Body of pancreas (tissue), 4 donors: ENCODE data around the gene CDC42BPA. TPM values are rescaled to one million over a fixed set of nuclear protein-coding genes. Genes with fewer than 3 reads are reported as not detected.
A peak's percentile ranks its signal among the peaks of the same experiment; 100 is the strongest.

ENCODE experiments used
- ATAC-seq: fragments of 150-250 bp; one replicate; pipeline ENCODE4 v1.9.1; 2016
- DNase-seq, 4 donors: peaks; one replicate each; pipeline ENCODE4 v3.0.0-alpha.2; 2019
- H3K27ac ChIP-seq, 4 donors: fragments of 200-600 bp; sonication (generic); 1 replicate in 3 of 4; 2 replicates in 1 of 4; pipeline versions ENCODE4 v1.5.1 to v1.6.1; 2016 to 2019; ENCODE audit warnings: mild to moderate bottlenecking in 1 of 4, mixed read lengths in 1 of 4, moderate library complexity in 1 of 4
- H3K27me3 ChIP-seq, 2 donors: fragments of 200-600 bp; sonication (generic); one replicate each; pipeline ENCODE4 v1.6.0; 2016; ENCODE audit warnings: mild to moderate bottlenecking in 1 of 2
- H3K36me3 ChIP-seq, 2 donors: fragments of 200-600 bp; sonication (generic); replicated peaks in 1 of 2; 2 replicates each; pipeline ENCODE4 v1.5.1; 2016; ENCODE audit warnings: low read depth in 2 of 2; ENCODE audit not compliant: insufficient read depth in 1 of 2
- H3K4me1 ChIP-seq: fragments of 200-600 bp; sonication (generic); one replicate; pipeline ENCODE4 v1.6.0; 2016
- H3K4me3 ChIP-seq, 2 donors: fragments of 200-600 bp; sonication (generic); 1 replicate in 1 of 2; 2 replicates in 1 of 2; pipeline ENCODE4 v1.5.1; 2016 to 2019
- H3K9me3 ChIP-seq, 3 donors: fragments of 200-600 bp; sonication (generic); 1 replicate in 2 of 3; 2 replicates in 1 of 3; pipeline ENCODE4 v1.5.1; 2016
- POLR2A ChIP-seq, 3 donors: fragments of 450-650 bp; IDR thresholded peaks; one replicate each; pipeline ENCODE4 v1.6.1; 2016; ENCODE audit warnings: antibody characterized with exemption in 3 of 3, mild to moderate bottlenecking in 2 of 3
- WGBS, 2 donors: methylation state at CpG; one replicate each; pipeline ENCODE4 v1.1.5; 2017; 5-methylcytosine and 5-hydroxymethylcytosine counted together
- intact Hi-C: fragments of 100-400 bp; cut with DNase I; formaldehyde crosslinking; loops from one replicate; pipeline ENCODE4 v1.15.1; 2023
- total RNA-seq, 2 donors: library from RNA; depleted of rRNA; stranded (reverse); fragments of >200 nt; gene quantifications; one replicate each; pipeline ENCODE4 v1.1.0, GENCODE V29; 2016
- TF ChIP-seq, protein P1 (sequence below), 7 experiments: fragments of 450-650 bp in 4 of 7; fragments of 200-600 bp in 3 of 7; sonication (generic) in 3 of 7; IDR thresholded peaks; one replicate each; pipeline ENCODE4 v1.5.1; 2016 to 2019; ENCODE audit warnings: antibody characterized with exemption in 7 of 7

Gene CDC42BPA
- total RNA-seq, 2 donors from 2014 or later, result 35.9 to 37.6 TPM

DNA sequence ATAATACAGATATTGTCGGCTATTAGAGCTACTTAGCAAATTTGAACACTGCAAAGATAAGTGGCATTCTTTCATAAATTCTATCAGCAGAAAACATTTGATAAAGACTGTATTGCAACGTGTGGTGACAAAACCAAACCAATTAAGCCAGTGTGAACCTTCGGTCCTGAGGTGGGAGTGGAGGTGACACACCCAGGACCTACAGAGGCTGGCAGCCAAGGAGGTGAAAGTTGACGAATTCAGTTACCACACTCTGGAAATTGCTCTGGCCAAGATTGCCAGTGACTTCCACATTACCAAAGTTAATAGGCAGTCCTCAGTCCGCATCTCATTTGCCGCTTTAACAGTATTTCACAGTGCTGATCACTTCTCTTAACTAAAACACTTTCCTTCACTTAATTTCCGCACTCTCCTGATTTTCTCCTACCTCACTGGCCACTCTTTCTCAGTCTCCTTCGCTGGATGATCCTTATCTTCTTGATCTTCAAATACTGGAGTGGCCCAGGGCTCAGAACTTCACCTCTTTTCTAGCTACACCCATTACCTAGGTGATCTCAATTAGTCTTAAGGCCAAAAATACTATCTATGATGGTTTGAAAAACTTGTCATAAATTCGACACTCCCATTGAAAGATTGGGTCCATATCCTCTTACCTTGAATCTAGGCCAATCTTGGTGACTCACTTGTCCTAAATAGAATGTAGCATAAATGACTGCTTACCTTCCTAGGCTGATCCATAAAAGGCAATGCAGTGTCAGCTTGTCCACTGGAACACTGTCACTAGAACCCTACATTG is 5.1 kb upstream of the CDC42BPA start:
- no peak overlapping the region for H3K27ac ChIP-seq
- no peaks in the 10 kb centered on the region for H3K27me3 ChIP-seq
- WGBS, 2 donors, result 58 to 60% methylated on average over 9 of the region's 9 CpGs
- DNase-seq (peak; percentile 23 to 70 (median 42)), ATAC-seq (no peak)
- H3K36me3 ChIP-seq, result no peaks in the 10 kb centered on the region
- intact Hi-C loops, result no loop called here
- no peak overlapping the region for H3K4me3 ChIP-seq
- TF ChIP-seq, protein P1, sequence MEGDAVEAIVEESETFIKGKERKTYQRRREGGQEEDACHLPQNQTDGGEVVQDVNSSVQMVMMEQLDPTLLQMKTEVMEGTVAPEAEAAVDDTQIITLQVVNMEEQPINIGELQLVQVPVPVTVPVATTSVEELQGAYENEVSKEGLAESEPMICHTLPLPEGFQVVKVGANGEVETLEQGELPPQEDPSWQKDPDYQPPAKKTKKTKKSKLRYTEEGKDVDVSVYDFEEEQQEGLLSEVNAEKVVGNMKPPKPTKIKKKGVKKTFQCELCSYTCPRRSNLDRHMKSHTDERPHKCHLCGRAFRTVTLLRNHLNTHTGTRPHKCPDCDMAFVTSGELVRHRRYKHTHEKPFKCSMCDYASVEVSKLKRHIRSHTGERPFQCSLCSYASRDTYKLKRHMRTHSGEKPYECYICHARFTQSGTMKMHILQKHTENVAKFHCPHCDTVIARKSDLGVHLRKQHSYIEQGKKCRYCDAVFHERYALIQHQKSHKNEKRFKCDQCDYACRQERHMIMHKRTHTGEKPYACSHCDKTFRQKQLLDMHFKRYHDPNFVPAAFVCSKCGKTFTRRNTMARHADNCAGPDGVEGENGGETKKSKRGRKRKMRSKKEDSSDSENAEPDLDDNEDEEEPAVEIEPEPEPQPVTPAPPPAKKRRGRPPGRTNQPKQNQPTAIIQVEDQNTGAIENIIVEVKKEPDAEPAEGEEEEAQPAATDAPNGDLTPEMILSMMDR (IDR thresholded peaks at IDR 0.05), result no peak
- no peak for TF ChIP-seq POLR2A (IDR thresholded peaks at IDR 0.05)
- H3K4me1 ChIP-seq, result peaks cover 47% of the 10 kb centered on the region
- H3K9me3 ChIP-seq, result no peaks in the 10 kb centered on the region

DNA sequence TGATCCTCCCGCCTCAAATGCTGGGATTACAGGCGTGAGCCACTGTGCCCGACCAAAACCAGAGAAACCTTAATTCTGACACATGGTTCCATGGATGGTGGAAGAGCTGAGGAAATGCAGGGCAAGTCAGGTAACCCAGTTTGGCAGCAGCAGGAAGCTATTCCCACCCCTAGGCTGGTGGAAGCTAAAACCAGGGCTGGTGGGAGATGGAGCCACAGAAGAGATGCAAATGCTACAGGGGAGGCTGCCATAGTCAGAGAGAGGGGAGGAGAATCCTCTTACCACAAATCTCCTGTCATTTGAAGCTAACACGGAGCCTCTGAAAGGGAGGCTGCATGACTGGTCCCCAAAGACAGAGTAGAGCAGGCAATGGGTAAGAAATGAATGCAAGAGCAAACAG is 4.1 kb upstream of the CDC42BPA start:
- Histone ChIP-seq H3K9me3 (no peaks in the 10 kb centered on the region), H3K27ac (no peak overlapping the region), H3K4me1 (peaks cover 47% of the 10 kb centered on the region), H3K4me3 (no peak overlapping the region), H3K27me3 (no peaks in the 10 kb centered on the region), H3K36me3 (no peaks in the 10 kb centered on the region)
- no peak for ATAC-seq
- intact Hi-C loops, result no loop called here
- 75 to 82% methylated on average over 4 of the region's 4 CpGs for WGBS, 2 donors
- TF ChIP-seq POLR2A (IDR thresholded peaks at IDR 0.05), result no peak
- TF ChIP-seq, protein P1 (IDR thresholded peaks at IDR 0.05), result no peak
- DNase-seq, result no peak

DNA sequence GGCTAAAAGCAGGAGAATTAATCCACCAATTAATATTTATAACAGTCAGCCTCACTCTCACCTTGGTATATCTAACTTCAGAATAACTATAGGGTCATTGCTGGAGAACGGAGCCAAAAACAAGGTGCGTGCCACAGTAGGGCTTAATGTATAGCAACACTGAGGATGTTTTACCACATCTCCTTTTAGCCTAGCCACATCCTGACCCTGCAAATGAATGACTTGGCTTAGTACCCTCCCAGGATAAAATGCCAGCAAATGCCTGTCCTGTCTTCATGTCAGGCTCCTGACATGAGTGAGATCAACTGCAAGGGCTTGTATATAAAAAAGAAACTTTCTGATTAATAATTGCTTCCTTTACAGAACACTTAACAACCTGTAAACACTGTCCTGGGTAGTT is 2.7 kb upstream of the CDC42BPA start:
- H3K27me3 ChIP-seq, result no peaks in the 10 kb centered on the region
- 90 to 94% methylated on average over 2 of the region's 2 CpGs for WGBS, 2 donors
- no peak for TF ChIP-seq POLR2A (IDR thresholded peaks at IDR 0.05)
- TF ChIP-seq, protein P1 (IDR thresholded peaks at IDR 0.05), result no peak

DNA sequence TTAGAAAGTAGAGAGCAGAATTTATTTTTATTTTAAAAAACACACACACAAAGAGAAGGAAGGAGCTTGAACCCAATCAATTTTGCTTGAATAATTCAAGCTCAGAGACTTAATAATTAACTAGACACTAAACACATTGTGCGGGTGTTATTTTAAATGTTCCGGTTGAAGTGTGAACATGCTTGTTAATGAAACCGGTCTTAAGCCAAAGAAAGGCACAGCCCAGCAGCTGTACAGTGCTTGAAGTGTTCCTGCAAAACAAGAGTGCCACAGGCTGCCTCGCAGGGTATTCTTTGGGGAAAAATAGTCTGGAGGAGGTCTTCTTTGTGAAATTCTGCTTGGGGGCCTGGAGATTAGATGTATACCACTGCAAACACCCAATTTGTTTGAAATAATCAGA is 2.2 kb upstream of the CDC42BPA start:
- 11 to 30% methylated on average over 4 of the region's 4 CpGs for WGBS, 2 donors
- DNase-seq (peak in 3 of 4 donors; percentile 40 to 52 (median 50)), ATAC-seq (no peak)
- H3K4me3 ChIP-seq, result no peak overlapping the region
- intact Hi-C loops, result no loop called here
- peak overlapping the region in 3 of 4 donors; percentile 33 to 96 (median 37) for H3K27ac ChIP-seq
- no peaks in the 10 kb centered on the region for H3K9me3 ChIP-seq
- peaks cover 47% of the 10 kb centered on the region for H3K4me1 ChIP-seq
- TF ChIP-seq, protein P1 (IDR thresholded peaks at IDR 0.05), result no peak
- TF ChIP-seq POLR2A (IDR thresholded peaks at IDR 0.05), result no peak
- H3K27me3 ChIP-seq, result no peaks in the 10 kb centered on the region
- no peaks in the 10 kb centered on the region for H3K36me3 ChIP-seq

More for the DNA sequence above, 2.7 kb upstream of the CDC42BPA start:
- Histone ChIP-seq H3K9me3 (no peaks in the 10 kb centered on the region), H3K4me3 (no peak overlapping the region), H3K4me1 (peaks cover 47% of the 10 kb centered on the region), H3K36me3 (no peaks in the 10 kb centered on the region), H3K27ac (peak overlapping the region in 3 of 4 donors; percentile 33 to 96 (median 37))
- intact Hi-C loops, result no loop called here
- ATAC-seq (no peak), DNase-seq (no peak)
